Measurements from ENCODE around the gene HOXB1.

Gene HOXB1

GRCh38 chr17:48567209-48567608 is 36.4 kb upstream of the HOXB1 start:
- DNase-seq: no peak

- no peak for DNase-seq
These were observed 35.9 kb upstream of the HOXB1 start for GRCh38 chr17:48566717-48567116.

GRCh38 chr17:48565925-48566710 is 35.3 kb upstream of the HOXB1 start:
- DNase-seq: no peak

- DNase-seq: no peak
These were observed 34.3 kb upstream of the HOXB1 start for GRCh38 chr17:48565022-48565554.

DNA sequence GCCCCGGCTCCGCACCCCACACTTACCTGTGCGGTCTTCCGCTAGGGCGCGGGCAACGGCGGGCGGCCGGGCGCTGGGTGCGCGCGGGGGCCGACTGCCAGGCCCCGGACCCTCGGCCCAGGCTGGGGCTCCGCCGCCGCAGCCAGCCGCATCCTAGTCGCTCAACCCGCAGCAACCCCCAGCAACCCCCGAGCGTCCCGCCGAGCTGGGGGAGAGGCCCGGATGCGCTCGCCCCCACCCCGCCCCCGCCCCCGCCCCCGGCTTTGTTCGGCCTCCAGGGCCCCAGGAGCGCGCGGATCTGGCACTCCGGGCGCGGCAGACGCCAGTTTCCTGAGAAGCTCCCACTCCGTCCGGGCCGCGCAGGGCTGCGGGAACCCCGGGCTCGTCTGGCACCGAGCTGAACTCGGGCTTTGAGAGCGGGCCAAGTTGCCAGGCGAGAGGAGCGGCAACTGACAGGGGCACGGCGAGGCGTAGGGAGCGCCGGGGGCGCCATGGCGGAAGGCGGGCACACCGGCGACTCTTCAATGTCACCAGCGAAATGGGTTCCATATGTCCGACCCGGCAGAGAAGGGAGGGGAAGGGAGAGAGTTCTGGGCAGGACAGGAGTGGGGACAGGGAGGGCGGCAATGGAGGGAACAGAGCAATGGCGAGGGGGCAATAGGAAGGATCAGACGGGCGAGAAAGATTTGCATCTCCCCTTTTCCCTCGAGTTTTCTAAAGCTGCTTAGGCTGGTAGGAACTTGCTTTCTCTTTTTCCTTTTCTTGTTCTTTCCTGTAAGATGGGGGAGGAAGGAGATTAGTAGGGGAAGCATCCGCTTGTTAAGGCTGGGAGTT is 33.6 kb upstream of the HOXB1 start:
- no peak for DNase-seq

- DNase-seq: no peak
These were observed 33.0 kb upstream of the HOXB1 start for GRCh38 chr17:48563867-48564187.

DNA sequence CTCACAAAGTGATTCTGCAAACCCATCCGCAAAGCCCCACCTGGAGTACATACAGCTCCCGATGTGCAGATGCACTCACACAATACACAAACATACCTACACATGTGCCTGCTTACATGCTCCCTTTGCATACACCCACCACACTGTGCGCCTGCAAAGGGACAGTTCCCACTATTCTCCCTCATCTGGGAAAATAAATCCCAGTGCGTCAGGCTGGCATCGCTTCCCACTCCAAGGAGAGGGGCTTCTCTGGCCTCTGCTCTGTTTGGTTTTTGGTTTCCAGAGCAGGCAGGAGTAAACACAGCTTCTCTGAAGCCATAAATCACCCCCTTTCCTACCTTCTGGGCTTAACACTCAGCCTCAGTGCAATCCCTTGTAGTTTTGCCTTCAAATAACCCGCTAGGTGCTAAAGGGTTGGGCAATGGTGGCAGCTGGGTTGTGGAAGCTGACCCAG is 32.6 kb upstream of the HOXB1 start:
- DNase-seq: no peak

GRCh38 chr17:48562934-48563333 is 32.1 kb upstream of the HOXB1 start:
- DNase-seq: no peak

DNA sequence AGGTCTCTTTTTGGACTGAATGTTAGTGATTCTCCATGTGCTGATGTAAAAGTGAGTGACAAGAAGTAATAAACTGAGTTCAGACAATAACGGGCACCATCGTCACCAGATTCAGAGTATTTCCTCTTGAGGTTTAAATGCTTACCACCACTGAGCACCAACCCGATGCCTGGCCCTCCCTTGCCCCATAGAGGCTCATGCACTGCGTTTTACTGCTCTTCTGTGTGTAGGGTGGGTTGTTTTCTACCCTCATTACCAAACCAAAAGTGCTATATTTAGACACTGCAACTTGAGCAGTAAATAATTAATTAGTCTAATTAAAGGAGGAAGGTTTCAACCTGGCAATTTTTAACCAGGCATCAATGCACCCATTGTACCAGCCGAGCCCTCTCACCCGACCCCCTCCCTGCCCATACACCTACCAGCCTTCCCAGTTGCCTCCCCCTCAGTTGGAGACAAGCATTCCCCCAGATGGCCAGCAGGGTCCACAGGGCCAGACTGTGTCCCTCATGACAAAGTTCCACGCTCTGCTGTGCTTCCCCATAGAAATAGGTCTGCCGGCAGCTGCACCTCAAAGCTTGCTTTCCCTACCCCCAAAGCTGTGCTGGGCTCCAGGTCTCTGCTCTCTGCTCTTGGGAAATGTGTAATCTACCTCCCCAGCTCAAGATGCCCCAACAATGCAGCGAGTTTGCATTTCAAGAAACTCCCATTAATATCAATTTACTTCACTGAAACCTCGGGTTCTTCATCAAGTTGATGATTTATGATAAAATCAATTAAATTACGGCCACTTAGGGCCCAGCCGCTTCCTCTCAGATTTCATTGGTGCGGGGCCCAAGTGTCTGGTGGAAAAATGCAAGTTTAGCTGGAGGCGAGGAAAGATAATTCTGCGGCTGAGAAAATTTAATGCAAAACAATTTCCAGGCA is 31.3 kb upstream of the HOXB1 start:
- DNase-seq: no peak

- no peak for DNase-seq
These were observed 29.3 kb upstream of the HOXB1 start for GRCh38 chr17:48559840-48560817.

DNA sequence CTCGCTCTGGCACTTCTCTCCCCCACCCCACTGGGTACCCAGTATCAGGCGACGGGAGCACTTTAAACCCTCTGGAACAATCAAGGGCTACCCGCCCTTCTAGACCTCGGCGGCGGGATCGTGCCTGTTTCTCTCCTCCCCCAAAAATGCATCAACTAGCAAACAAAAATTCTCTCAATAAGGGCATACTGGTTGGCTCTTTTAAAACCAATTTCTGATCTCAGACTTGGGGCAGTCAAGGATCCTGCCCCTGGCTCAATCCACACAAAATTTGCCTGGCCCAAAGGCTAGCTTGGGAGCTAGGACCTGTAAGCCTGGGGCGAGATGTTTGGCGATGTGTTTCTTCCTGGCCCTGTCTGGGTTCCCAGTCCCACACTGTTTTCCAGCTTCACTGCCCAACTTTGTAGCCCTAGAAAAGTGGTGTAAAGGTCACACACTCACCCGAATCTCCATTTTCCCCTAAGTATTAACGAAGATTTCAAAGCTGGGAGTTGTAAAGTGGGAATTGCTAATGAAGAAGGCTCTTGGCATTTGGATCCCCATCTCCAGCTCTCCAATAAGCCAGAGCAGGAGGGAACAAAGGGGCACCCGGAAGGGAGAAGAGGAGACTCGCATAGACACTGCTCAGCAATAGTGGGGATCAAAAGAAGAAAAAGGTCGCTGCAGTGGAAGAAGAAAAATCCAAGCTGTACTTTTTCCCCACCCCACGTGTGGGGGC is 28.5 kb upstream of the HOXB1 start:
- DNase-seq: no peak

GRCh38 chr17:48558831-48559121 is 28.0 kb upstream of the HOXB1 start:
- DNase-seq: no peak

GRCh38 chr17:48558057-48558830 is 27.4 kb upstream of the HOXB1 start:
- DNase-seq: no peak

- no peak for DNase-seq
These were observed 26.0 kb upstream of the HOXB1 start for GRCh38 chr17:48556576-48557401.

GRCh38 chr17:48556229-48556575 is 25.4 kb upstream of the HOXB1 start:
- DNase-seq: no peak

DNA sequence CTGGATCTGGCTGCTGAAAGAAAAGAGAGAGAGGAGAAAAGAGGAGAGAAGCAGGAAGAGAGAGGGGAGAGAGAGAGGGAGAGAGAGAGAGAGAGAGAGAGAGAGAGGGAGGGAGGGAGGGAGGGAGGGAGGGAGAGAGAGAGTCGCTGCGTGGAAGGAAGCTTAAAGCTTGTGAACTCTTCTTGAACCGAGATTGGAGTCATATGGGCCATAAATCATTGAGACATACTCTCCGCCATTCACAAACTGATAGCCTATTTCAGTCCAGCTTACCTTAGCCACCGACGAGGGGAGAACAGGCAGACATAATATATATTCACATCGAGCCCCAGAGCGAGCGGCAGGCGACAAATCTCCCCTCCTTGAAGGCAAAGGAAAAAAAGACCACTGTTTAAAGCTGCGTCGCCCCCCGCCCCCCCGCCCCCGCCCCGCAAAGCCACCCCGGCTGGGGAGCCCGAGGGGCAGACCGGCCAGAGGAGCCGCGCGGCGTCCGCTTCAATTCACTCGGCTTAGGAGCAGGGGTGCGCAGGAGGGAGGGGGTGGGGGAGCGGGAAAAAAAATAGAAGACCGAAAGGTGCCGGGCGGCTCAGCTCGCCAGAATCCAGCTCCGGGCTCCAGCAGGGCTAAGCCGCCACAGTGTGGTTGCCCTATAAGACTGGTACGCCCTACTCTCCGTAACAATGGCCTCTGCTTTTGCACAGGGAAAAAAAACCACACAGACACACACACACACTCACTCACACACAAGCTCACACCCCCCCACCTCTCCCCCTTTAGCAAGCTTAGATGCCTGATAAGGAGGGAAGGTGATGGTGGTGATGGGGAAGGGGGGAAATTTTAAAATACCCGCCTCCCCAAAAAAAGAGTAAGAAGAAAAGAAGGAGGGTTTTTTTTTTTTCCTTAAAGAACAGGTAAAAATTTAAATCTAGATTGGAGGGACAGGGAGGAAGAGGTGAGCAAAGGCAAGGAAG is 24.7 kb upstream of the HOXB1 start:
- DNase-seq: no peak

DNA sequence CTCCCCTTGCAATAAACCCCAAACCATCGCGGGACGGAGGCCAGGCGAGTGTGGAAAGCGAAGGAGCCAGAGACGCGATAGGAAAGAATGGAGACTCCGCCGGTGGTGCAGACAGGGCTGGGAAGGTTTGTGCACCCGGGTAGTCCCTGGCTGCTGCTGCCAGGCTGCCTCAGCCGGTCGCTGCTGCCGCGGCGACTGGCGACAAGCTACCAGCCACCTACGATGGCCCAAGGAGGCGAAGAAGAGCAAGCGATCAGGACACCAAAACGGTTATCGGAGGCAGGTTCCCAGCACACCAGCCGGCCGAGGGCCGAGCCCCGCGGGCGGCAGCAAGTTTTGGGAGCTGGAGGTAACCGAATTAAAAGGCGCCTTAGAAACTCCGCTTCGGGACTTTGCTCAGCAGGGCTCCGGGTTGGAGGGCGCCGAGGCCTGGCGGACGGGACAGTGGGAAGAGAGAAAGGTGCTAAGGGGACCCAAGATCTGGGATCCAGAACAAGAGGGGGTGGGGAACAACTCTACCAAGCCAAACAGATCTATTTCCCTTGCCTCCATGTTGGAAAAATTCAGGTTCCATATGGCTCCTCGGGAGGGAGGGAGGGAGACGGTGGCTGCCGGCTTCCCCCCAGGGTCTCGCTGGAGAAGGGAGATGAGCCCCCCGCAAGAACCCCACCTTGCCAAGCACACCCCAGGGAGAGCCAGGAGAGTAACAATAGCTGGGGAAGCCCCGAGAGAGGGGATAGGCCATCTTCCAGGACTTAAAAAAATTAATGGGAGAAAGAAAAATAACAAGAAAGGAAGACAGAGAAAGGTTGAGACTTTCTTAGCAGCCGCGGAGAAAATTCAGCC is 23.8 kb upstream of the HOXB1 start:
- no peak for DNase-seq
